GM19463 (cell line): ENCODE results near the gene NDC80.

Experiments used
- ATAC-seq: cut with Tn5 transposase; IDR thresholded peaks from one replicate; pipeline ENCODE4 v1.9.1; 2021; ENCODE audit warnings: mild to moderate bottlenecking, moderate library complexity; ENCODE audit not compliant: unreplicated experiment

Gene NDC80

DNA sequence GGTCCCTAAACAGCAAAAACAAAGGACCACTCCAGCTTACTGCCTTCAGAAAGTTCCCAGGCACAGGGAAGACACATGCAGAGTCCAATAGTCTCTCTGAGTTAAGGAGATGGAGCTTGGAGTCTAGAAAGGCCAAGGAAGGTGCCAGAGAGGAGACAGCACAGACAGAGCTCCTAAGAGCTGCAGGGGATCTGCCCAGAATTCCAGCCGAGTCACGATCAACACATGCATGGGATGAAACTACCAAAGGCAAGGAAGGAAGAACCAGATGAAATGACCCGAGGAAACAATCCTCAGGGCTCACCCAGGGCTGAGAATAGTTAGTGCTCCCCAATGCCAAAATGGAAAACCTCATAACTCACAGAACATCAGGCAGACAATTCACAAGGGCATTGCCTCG is 15.5 kb upstream of the NDC80 start:
- no peak for ATAC-seq

DNA sequence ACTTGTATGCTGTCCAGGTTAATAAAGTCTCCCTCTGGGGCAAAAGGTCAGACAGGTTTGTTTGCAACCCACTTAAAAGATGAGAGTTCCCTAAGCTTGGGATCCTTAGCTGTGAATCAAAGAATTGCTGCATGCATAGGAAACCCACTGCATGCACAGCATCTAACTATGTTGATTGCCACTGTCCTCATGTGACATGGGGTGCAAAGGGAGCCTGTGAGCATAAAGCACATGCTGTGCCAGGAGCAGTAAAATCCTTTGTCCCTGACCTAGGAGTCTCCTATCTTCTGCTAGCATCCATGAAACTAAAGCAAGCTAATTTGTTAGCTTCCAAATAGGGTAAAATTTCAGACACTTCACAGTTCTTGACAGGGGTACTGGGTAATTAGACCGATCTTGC is 13.8 kb upstream of the NDC80 start:
- ATAC-seq = no peak

- ATAC-seq = no peak
These were observed 12.1 kb upstream of the NDC80 start for GRCh38 chr18:2559249-2559648.

- no peak for ATAC-seq
These were observed 7.0 kb upstream of the NDC80 start for GRCh38 chr18:2564373-2564772.

DNA sequence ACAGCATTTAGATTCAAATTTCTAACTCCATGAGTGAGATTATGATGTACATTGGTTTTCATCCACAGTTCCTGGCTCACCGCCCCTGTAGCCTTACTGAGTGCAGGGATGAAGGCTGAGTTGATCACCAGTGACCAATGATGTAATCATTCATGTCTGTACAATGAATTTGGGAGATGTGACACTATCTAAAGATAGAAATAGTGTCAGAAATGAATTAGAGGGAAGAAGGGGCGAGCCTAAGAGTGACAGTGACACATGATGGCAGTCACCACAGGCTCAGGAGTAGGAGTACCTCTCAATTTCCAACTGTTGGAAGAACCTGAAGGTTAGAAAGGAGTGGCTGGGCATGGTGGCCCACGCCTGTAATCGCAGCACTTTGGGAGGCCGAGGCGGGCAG is 3.2 kb upstream of the NDC80 start:
- ATAC-seq = no peak

DNA sequence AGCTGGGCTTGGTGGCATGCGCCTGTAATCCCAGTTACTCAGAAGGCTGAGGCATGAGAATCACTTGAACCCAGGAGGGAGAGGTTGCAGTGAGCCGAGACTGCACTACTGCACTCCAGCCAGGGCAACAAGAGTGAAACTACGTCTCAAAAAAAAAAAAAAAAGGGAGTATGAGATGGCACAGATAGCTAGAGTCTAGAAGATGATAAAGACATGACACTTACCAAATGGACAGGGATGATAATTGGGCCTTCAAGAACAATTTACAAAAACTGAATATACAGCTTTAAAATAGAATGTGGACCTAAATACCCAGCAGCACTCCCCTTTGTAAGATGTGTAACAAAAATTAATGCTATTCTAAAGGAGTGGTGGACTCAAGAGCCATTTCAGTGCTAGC is 2.8 kb upstream of the NDC80 start:
- ATAC-seq = no peak

DNA sequence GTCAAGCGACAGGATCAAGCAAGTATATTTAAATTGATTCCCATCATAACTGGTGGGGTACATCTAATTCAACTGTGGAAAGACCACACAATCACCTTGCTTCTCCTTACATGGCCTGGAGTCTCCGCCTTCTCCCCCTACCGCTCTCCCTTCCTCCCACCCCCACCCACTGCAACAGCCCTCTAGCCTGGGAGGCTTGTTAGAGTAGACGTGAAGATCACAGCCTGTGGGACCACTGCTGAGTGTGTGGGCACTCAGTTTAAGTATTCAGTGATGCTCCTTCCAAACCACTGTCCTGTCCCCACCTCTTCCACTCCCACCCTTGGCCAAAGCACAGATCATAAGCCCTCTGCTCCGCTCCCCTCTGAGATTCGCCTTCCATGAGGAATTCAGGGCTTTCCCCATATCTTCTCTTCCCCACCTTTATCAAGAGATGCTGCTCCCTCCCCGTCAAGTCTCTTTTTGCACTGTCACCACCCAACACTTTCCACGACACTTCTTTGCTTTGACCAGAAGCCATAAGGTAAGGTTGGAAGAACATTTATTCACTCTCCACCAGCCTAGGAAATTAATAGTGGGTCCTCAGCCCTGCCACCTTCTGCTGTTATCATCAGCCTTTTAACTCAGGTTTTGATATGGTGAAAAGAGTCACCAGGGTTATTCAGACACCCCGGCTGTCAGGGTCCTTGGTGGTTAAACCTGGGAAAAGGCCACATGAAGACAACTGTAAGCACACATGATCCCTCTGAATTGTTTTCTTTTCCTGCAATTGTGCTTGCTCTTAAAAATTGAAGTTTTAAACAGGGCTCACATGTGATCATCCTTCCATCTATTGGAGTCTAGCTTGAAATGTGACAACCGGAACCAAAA is 1.8 kb upstream of the NDC80 start:
- no peak for ATAC-seq

DNA sequence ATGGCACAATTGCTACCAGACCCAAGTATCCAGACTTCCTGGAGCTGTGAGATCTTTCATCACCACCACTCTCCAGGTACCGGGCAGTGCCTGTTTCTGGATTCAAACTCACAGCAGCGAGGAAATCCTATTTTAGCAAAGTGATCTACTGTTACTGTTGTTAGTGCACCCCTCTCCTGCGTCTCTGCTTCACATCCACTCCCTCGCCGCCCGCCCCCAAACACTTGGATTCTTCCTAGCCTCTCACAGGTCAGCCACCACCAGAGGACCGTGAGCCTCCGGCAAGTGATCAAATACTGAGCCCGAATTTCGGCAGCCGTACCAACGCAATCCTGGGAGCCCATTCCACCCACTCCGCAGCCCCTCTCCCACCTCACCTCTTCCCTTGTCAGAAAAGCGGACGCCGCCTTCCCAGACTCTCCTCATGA is 571 bp upstream of the NDC80 start:
- ATAC-seq = peak; percentile 40

GRCh38 chr18:2572171-2572569 is 813 bp downstream of the NDC80 start:
- peak; percentile 3 for ATAC-seq

DNA sequence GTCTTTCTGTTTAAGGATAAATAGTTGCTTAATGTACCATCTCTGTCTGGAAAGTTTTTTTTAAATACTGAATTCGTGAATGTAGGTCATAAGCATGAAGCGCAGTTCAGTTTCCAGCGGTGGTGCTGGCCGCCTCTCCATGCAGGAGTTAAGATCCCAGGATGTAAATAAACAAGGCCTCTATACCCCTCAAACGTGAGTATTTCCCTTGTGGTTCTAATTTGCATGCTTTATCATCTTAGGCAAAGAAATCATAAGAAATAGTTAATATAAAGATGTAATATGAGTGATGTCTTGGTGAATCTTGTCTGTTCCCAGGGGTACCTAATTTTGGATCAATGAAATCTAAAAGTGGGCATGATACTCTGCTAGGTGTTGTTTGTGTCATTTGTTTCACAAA is 1.5 kb downstream of the NDC80 start:
- ATAC-seq = no peak

- ATAC-seq = no peak
These were observed 2.1 kb downstream of the NDC80 start for GRCh38 chr18:2573408-2573807.

DNA sequence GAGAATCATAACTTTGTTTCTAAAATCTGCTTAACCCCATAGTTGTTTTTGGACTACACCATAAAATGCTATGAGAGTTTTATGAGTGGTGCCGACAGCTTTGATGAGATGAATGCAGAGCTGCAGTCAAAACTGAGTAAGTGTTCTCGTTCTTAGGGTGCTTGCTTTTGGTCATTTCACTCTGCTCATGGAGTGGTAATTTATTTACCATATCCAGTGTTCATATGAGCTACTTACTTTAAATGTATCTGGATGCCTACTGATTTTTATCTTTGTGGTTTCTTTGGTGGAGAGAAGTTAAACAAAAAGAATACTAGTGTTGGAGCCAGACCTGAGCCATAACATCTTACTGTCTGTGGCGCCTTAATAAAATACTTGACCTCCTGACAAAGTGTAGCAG is 16.4 kb downstream of the NDC80 start:
- no peak for ATAC-seq

DNA sequence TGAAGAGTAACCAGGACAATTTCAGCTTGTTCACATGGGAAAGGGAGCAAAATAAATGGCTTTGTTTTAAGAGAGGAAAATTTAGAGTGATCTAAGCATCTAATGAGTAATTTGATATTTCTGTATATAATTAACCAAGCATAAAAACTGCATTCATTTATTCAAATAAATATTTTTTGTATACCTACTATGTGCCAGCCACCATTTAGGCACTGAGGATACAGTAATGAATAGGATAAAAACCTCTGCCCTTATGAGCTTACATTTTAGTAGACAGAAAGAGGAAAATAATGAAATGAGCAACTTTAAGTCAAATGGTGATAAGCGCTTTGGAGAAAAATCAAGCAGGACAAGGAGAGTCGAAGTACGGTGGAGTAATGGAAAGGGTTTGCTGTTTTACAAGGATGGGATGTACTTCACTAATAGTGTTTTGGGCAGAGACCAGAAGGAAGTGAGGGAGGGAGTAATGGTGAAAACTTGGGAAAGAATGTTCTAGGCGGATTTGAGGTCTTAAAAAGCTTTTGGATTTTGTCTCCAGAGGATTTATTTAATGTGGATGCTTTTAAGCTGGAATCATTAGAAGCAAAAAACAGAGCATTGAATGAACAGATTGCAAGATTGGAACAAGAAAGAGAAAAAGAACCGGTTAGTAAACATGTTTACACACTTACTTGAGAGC is 17.4 kb downstream of the NDC80 start:
- ATAC-seq = no peak

DNA sequence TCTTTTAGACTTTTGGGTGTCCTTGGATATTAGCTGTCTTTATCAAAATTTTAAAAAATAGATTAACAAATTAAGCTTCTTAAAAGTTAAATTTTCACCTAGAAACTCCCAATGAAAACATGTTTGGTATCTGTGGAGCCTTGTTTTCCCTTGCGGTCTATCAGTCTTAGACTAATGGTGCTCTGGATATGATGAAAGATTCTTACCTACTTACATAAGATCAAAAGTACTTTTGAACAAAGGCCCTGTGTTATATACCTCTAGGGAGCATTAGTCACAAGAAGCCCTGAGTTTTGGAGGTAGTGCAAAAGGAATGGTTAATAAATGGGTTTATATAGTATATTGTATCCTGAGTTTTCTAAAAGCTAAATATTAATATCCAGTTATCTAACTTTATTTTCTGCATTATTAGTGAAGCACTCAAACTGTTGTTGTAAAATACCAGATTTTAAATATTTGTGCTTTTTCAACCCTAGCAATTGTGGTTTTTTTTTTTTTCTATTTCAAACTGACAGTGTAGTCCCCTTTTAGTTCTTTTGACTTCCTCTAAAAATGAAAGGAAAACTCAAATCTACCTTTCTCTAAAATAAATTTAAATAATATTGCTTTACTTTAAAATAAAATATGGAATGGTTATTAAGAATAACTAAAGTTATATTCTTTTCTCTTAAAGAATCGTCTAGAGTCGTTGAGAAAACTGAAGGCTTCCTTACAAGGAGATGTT is 18.1 kb downstream of the NDC80 start:
- no peak for ATAC-seq

GRCh38 chr18:2590303-2590702 is 18.9 kb downstream of the NDC80 start:
- ATAC-seq = no peak

DNA sequence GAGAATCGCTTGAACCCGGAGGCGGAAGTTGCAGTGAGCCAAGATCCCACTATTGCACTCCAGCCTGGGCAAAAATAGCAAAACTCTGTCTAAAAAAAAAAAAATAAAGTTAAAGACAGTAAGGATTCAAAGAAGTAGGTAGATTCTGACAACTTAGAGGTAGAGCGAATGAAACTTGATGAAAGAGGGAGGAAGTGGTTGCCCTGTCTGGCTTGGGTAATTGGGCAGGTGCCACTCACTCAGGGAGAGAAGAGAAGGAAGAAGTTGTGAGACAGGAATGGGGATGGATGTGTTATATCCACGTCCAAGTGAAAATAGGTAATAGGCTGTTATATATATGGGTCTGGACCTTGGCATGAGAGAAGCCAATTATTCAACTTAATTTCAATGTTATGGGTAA is 26.3 kb downstream of the NDC80 start:
- no peak for ATAC-seq

DNA sequence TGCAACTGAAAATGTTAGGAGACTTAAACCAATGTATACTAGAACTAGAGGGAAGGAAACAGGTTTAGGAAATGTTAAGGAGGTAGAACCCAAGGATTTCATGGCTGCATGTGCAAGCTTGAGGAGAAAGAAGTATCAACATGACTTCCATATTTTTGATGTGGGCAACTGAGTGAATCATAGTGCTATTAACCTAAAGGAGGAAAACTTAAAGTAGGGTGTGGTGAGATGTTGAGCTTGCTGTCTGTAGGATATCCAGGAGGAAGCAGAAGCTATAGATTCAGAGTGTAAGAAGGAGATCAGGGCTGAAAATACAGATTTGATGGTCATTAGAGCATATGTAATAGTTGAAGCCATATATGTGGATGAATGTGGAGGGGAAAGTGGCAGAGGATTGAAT is 31.5 kb downstream of the NDC80 start:
- no peak for ATAC-seq

DNA sequence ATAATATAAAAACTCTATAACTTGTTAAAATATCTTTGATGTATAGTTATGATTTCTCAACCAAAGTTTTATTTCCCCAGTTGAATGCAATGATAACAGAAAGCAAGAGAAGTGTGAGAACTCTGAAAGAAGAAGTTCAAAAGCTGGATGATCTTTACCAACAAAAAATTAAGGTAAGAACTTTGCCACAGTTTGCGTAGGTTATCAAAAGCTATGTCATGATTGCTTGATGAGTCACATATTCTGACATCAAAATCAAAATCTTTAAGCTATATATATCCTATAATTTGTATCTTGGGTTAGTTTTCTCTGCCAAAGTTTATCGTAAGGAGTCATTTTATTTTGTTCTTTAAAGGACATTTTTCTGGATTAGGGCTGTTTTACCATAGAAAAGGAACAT is 35.0 kb downstream of the NDC80 start:
- no peak for ATAC-seq

GRCh38 chr18:2609604-2610003 is 38.2 kb downstream of the NDC80 start:
- ATAC-seq = no peak

GRCh38 chr18:2610549-2610948 is 39.2 kb downstream of the NDC80 start:
- no peak for ATAC-seq

DNA sequence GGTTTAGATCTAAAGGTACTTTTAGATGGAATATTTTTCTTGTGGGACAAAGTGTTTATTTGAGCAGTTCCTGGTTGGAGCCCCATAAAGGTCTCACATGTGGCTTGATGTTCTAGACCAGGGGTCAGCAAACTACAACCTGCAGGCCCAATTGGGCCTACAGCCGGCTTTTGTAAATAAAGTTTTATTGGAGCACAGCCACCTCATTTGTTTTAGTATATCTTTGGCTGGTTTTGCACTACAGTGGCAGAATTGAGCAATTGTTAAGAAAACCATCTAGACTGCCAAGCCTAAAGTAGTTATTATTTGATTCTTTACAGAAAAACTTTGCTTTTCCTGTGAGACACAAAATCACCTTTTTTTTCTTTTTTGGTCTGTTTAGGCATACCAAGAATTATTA is 41.6 kb downstream of the NDC80 start:
- no peak for ATAC-seq
